NCI-H1694 treated with DMSO at 0.1 percent for 48 hours (cell line): Measurements from ENCODE around the gene IRGM.

Source experiments
- DNase-seq: peaks from one replicate; lab custom pipeline; 2025; lab: John Stamatoyannopoulos, UW

The IRGM gene

DNA sequence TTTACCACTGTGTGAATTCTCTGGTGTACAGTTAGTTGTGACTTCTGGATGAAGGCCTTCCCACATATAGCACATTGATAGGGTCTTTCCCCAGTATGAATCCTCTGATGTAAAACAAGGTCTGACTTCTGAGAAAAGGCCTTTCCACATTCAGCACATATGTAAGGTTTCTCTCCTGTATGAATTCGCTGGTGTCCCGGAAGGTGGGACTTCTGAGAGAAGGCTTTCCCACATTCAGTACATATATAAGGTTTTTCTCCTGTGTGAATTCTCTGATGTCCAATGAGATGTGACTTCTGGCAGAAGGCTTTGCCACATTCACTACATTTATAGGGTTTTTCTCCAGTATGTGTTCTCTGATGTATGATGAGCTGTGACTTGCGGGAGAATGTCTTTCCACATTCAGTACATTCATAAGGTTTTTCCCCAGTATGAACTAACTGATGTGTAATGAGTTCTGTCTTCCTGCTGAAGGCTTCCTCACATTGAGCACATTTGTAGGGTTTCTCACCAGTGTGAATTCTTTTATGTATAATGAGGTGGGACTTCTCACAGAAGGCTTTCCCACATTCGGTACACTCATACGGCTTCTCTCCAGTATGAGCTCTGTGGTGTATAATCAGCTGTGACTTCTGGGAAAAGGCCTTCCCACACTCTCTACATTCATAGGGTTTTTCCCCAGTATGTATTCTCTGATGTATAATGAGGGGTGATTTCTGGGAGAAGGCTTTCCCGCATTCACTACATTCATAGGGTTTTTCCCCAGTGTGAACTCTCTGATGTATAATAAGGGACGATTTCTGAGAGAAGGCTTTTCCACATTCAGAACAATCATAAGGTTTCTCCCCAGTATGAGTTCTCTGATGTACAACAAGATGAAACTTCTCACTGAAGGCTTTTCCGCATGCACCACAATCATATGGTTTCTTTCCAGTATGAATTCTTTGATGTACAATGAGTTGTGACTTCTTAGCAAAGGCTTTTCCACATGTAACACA lies 49.4 kb downstream of the IRGM start:
- no peak for DNase-seq
